ENCODE data around the gene PLA2G1B. TPM values are rescaled to one million over a fixed set of nuclear protein-coding genes. Genes with fewer than 3 reads are reported as not detected.
A peak's percentile ranks its signal among the peaks of the same experiment; 100 is the strongest.

The PLA2G1B gene
- total RNA-seq, 2 experiments from 2014 or later, result not detected

DNA sequence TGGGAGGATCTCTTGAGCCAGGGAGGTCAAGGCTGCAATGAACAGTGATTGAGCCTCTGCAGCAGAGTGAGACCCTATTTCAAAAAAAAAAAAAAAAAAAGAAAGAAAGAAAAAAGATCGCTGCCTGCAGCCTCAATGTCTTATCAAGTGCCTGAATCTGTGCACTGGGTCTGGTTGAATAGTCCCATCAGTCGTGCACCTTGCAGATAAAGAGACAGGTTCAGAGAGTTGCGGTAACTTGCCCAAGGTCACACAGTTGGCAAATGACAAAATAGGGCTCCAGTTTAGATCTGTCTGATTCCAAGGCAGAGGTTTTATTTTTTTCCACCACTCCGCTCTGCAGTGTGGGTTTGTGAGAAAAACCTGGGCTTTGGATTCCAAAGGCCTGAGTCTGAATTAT lies 649 bp upstream of the PLA2G1B start:
- ATAC-seq (ENCODE audit: low read depth), result no peak
- Mint-ChIP-seq H3K4me3 (no peak overlapping the region), H3K9me3 (no peaks in the 10 kb centered on the region), H3K27me3 (peaks cover 5% of the 10 kb centered on the region), H3K36me3 (no peaks in the 10 kb centered on the region), H3K4me1 (peaks cover 9% of the 10 kb centered on the region), H3K27ac (no peak overlapping the region)
- no peak for DNase-seq
- POLR2A ChIA-PET, result interaction anchor here (0.8 kb wide), 1 partner anchor 11 kb away, joined by 3 read pairs; no protein-coding TSS in a partner anchor

DNA sequence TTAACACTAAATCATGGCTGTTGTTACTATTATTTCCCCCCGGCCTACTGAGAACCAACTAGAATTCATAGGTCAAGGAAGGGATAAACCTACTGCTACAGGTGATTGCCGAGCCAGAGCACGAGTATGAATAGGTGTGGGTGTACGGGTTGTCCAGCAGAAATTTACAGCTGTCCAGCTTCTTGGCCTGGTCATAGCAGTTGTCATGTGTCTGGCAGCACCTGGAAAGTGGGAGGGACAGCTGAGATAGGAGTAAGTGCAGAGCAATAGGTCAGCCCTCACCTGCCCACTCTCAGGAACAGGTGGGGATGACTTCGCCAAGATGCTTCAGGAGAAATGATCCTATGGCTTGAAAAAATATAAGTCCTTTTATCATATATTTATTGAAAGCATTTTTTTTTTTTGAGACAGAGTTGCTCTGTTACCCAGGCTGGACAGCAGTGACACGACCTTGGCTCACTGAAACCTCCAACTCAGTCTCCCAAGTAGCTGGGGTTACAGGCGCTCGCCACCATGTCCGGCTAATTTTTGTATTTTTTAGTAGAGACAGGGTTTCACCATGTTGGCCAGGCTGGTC lies 2.6 kb downstream of the PLA2G1B start:
- POLR2A ChIA-PET, result interaction anchor here (0.8 kb wide), 1 partner anchor 34 kb away, joined by 4 read pairs; no protein-coding TSS in a partner anchor
- Mint-ChIP-seq H3K4me1 (peaks cover 9% of the 10 kb centered on the region), H3K36me3 (no peaks in the 10 kb centered on the region), H3K27me3 (no peaks in the 10 kb centered on the region), H3K9me3 (no peaks in the 10 kb centered on the region), H3K27ac (no peak overlapping the region), H3K4me3 (no peak overlapping the region)
- DNase-seq, result no peak
- ATAC-seq (ENCODE audit: low read depth), result no peak

DNA sequence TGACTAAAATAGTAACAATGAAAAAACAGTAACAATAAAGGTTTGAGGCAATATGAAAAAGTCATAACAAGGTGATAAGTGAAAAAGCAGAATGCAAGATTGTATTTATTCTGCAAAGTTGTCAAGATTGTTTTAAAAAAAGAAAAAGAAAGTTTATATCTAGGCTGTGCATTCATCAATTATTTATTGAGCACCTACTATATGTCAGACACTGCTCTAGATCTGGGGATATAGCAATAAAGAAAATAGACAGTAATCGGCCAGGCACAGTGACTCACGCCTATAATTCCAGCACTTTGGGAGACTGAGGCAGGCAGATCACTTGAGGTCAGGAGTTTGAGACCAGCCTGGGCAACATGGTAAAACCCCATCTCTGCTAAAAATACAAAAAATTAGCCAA lies 3.8 kb downstream of the PLA2G1B start:
- H3K4me3 Mint-ChIP-seq, result no peak overlapping the region
- H3K27me3 Mint-ChIP-seq, result no peaks in the 10 kb centered on the region
- no peak overlapping the region for H3K27ac Mint-ChIP-seq
- peaks cover 9% of the 10 kb centered on the region for H3K4me1 Mint-ChIP-seq
- H3K9me3 Mint-ChIP-seq, result no peaks in the 10 kb centered on the region
- H3K36me3 Mint-ChIP-seq, result no peaks in the 10 kb centered on the region
- ATAC-seq (ENCODE audit: low read depth) (no peak), DNase-seq (no peak)
- POLR2A ChIA-PET, result no interaction called here

DNA sequence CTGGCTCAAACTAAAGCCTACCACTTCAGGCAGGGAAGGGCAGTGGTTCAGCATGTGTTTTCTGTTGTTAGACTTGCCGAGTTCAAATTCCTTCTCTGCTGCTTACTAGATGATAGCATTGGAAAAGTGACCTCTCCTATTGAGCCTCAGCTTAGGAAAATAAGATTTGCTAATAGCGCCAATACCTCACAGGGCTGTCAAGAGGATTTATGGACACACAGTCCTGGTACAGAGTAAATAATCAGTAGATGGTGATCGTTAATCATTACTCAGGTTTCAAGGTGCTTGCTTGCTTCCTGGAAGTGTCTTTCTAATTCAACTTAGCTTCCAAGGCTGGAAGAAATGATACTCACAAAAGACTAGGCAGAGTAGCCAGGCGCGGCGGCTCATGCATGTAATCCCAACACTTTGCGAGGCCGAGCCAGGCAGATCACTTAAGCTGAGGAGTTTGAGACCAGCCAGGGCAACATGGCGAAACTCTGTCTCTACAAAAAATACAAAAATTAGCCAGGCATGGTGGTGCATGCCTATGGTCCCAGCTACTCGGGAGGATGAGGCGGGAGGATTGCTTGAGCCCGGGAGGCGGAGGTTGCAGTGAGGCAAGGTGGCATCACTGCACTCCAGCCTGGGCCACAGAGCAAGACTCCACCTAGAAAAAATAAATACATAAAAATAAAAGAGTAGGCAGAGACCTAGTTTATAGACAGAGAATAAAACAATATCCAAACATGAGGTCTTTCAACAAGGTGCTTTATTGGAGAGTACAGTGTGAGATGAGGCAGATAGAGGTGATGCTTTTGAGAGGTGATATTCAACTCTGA lies 6.0 kb downstream of the PLA2G1B start:
- POLR2A ChIA-PET, result interaction anchor here (0.7 to 1.9 kb wide), 3 partner anchors 19 to 1083 kb away, joined by 4 to 11 read pairs (median 4); partner anchors contain the start of genes RNU4-2 and SIRT4
- DNase-seq (no peak), ATAC-seq (ENCODE audit: low read depth) (no peak)
- Mint-ChIP-seq H3K27me3 (no peaks in the 10 kb centered on the region), H3K4me3 (no peak overlapping the region), H3K27ac (no peak overlapping the region), H3K4me1 (peaks cover 17% of the 10 kb centered on the region), H3K36me3 (no peaks in the 10 kb centered on the region), H3K9me3 (no peaks in the 10 kb centered on the region)

DNA sequence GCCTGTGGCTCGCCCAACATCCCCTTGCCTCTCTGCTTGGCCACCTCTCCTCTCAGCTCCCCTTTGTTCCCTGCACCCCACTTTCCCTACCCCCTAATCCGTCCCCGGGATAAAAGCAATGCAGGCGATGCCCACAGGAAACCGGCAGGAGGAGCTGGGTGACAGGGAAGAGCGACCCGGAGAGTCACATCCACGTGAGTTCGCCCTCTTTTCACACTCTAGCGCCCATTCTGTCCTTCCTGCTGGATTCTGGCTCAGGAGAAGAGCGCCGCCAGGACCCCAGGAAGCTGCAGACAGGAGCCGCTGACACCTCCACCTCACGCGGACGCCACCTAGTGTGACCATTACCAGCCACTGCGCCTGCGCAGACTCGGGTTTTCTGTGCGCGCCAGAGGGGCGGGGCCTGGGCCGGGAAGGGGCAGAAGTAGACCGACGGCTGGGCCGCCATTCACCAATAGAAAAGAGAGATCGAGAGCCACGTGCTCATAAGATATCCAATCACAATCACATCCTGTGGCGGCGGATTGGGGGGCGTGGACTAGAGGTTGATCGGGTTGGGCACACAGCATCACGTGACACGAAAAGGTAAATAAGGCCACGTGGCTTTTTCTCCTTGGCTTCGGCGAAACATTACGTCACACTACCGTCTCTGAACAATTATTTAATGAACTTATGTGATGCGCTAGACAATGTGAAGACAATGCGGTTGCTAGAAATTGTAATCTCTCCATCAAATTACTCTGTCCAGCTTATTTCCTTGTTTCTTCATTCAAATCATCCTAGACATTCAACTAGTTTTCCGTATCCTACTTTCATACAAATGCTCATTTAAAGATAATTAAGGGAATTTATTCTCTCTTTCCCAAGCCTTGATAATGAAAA lies 10.1 kb downstream of the PLA2G1B start:
- Mint-ChIP-seq H3K9me3 (no peaks in the 10 kb centered on the region), H3K4me1 (peaks cover 8% of the 10 kb centered on the region), H3K27me3 (no peaks in the 10 kb centered on the region), H3K36me3 (no peaks in the 10 kb centered on the region), H3K4me3 (peak overlapping the region; percentile 90), H3K27ac (peak overlapping the region; percentile 81)
- POLR2A ChIA-PET, result interaction anchor here (0.7 to 6.4 kb wide), 8 partner anchors 10 to 219 kb away, joined by 3 to 48 read pairs (median 4); partner anchors contain the start of genes COX6A1, PLA2G1B, RNU4-1 and RNU4-2
- DNase-seq, result peak; percentile 100
- peak; percentile 100 for ATAC-seq (ENCODE audit: low read depth)

DNA sequence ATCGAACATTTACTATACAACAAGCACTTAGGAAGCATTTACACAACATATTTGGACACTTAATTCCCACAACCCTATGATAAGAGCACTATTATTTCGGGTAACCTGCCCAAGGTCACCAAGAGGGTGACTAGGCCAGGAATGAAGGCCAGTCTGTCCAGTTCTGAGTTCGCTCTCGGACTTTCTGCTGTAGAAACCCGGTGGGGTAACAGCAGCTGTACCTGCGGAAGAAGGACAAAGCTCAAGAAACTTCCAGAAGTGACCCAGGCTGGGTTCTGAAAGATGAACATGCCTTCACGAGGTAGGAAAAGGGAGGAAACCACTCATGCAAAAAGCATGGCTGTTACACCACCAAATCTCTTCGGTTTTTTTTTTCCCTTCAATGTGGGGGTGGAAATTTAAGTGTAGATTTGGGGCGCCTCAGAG lies 10.8 kb downstream of the PLA2G1B start:
- Mint-ChIP-seq H3K36me3 (no peaks in the 10 kb centered on the region), H3K27ac (peak overlapping the region; percentile 81), H3K9me3 (no peaks in the 10 kb centered on the region), H3K4me1 (peaks cover 8% of the 10 kb centered on the region), H3K4me3 (peak overlapping the region; percentile 90), H3K27me3 (no peaks in the 10 kb centered on the region)
- no peak for DNase-seq
- no peak for ATAC-seq (ENCODE audit: low read depth)
- POLR2A ChIA-PET, result interaction anchor here (0.7 to 6.4 kb wide), 6 partner anchors 10 to 152 kb away, joined by 3 to 48 read pairs (median 6); partner anchors contain the start of genes COX6A1, RNU4-1, RNU4-2 and RPLP0

DNA sequence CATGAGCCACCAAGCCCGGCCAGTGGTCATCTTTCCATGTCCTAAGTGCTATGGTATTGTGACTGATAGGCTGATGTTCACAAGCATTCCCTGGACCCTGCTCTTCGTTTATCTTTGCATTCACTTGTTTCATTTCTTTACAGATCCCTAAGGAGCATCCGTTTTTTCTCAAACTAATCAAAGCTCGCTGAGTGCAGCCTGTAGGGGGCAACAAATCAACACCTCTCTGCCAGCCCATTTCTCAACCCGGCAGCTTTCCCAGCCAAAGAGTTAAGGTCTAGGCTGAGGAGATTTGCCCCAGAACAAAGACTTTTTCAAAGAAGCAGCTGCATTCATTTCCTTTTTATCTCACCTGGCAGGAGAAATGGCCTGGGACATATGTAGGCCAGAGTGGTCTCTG lies 13.4 kb downstream of the PLA2G1B start:
- POLR2A ChIA-PET, result interaction anchor here (1.0 to 6.4 kb wide), 2 partner anchors 22 to 113 kb away, joined by 3 to 48 read pairs; partner anchors contain the start of genes RNU4-1, RNU4-2 and RPLP0
- DNase-seq (no peak), ATAC-seq (ENCODE audit: low read depth) (no peak)
- no peaks in the 10 kb centered on the region for H3K9me3 Mint-ChIP-seq
- H3K27ac Mint-ChIP-seq, result no peak overlapping the region
- H3K27me3 Mint-ChIP-seq, result no peaks in the 10 kb centered on the region
- H3K36me3 Mint-ChIP-seq, result no peaks in the 10 kb centered on the region
- peaks cover 8% of the 10 kb centered on the region for H3K4me1 Mint-ChIP-seq
- H3K4me3 Mint-ChIP-seq, result no peak overlapping the region

DNA sequence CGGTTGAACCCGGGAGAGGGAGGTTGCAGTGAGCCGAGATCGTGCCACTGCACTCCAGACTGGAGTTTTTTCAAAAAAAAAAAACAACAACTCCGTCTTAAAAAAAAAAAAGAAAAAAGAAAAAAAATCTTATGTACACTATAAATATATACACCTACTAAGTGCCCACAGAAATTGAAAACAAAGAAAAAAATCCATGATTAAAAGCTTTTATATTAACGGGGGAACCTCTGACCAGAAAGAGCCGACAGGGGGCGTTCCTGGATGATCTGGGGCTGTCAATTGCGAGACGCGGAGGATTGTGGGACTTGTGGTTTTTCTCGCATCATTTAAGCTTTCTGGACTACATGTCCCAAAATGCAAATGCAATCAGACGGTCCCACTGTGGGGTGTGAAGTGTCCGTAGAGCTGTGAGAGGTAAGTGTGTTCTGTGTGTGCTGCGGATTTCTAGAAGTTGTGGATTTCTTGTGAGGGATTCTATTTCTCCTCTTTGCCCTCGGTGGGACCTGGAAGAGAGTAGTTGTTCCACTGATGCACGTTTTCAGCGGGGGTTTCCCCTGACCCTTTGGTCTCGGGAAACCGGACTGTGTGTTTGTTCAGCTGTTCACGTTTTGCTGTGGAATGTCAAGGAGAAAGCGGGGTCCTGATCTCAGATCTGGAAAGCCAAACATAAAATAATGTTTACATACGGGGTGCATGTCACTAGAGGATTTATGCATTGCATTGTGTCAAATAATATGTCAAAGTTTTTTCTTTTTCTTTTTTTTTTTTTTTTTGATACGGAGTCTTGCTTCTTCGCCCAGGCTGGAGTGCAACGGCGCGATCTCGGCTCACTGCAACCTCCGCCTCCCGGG lies 25.4 kb downstream of the PLA2G1B start, which contains the start of gene SIRT4:
Gene SIRT4 (plus strand): TSS at position 360 of the 854 bp plus-strand sequence. CDS start 1,241 bp downstream, outside the sequence.
- DNase-seq (peak; percentile 76), ATAC-seq (ENCODE audit: low read depth) (peak; percentile 99)
- POLR2A ChIA-PET, result interaction anchor here (0.7 to 3.4 kb wide), 10 partner anchors 10 to 412 kb away, joined by 3 to 136 read pairs (median 4); partner anchors contain the start of genes RNU4-1, RNU4-2, RPLP0 and SRSF9

DNA sequence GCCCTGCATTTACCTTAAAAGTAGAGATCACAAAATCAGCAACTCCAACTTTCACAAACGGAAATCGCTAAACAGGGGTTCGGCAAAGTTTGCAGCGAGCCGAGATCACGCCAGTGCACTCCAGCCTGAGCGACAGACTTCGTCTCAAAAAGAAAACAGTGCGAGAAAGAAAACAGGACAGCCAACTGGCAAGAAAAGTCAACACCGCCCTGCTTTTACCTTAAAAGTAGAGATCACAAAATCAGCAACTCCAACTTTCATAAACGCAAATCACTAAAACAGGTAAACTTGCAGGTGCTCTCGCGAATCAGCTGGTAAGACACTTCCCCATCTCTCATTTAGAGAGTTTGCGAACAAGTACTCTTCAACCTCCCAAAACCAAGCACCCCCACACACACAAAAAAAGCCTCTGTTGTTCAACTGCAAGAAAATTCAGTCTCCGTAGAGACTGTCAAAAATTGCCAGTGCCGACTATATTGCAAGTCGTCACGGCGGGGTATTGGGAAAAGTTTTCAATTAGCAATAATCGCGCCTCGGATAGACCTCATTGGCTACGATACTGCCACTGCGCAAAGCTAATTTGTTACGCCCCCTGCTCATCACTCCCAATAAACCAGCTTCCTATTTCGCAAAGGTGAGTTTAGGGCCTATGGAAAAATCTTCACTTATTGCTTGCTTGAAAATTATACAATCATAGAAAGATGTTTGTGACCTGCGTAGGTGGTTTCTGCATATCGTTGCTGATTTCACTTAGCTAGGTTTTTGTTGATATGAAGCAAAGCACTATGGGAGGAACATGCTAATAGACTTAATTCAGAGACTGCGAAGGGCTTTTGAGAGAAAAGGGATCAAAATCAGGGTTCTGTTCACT lies 34.7 kb downstream of the PLA2G1B start, which contains the start of gene RNU4-1:
Gene RNU4-1 (minus strand): TSS at position 577 of the 871 bp plus-strand sequence.
- no peaks in the 10 kb centered on the region for H3K36me3 Mint-ChIP-seq
- peak; percentile 62 for DNase-seq
- H3K4me1 Mint-ChIP-seq, result peaks cover 5% of the 10 kb centered on the region
- H3K4me3 Mint-ChIP-seq, result no peak within 1 kb of the TSS
- H3K27ac Mint-ChIP-seq, result no peak within 1 kb of the TSS
- peak; percentile 40 for ATAC-seq (ENCODE audit: low read depth)
- no peaks in the 10 kb centered on the region for H3K27me3 Mint-ChIP-seq
- H3K9me3 Mint-ChIP-seq, result no peaks in the 10 kb centered on the region
- POLR2A ChIA-PET, result interaction anchor here (0.6 to 4.9 kb wide), 39 partner anchors 7 to 1373 kb away, joined by 3 to 199 read pairs (median 6); partner anchors contain the start of genes BICDL1, COQ5, MLEC and POP5

More for the DNA sequence above, 25.4 kb downstream of the PLA2G1B start, which contains the start of gene SIRT4:
- Mint-ChIP-seq H3K36me3 (no peaks in the 10 kb centered on the region), H3K9me3 (no peaks in the 10 kb centered on the region), H3K27ac (peak within 1 kb of the TSS; percentile 92), H3K27me3 (no peaks in the 10 kb centered on the region), H3K4me1 (peaks cover 4% of the 10 kb centered on the region), H3K4me3 (peak within 1 kb of the TSS; percentile 95)

DNA sequence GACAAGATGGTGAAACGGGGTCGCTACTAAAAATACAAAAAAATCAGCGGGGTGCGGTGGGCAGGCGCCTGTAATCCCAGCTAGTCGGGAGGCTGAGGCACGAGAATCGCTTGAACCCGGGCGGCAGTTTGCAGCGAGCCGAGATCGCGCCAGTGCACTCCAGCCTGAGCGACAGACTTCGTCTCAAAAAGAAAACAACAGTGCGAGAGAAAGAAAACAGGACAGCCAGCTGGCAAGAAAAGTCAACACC lies 35.2 kb downstream of the PLA2G1B start:
- ATAC-seq (ENCODE audit: low read depth) (peak; percentile 2), DNase-seq (no peak)
- no peaks in the 10 kb centered on the region for H3K27me3 Mint-ChIP-seq
- no peaks in the 10 kb centered on the region for H3K9me3 Mint-ChIP-seq
- peaks cover 5% of the 10 kb centered on the region for H3K4me1 Mint-ChIP-seq
- H3K36me3 Mint-ChIP-seq, result no peaks in the 10 kb centered on the region
- H3K4me3 Mint-ChIP-seq, result no peak overlapping the region
- POLR2A ChIA-PET, result interaction anchor here (1.0 to 4.9 kb wide), 33 partner anchors 8 to 1287 kb away, joined by 3 to 199 read pairs (median 11); partner anchors contain the start of genes BICDL1, CIT, COQ5 and MLEC
- no peak overlapping the region for H3K27ac Mint-ChIP-seq

DNA sequence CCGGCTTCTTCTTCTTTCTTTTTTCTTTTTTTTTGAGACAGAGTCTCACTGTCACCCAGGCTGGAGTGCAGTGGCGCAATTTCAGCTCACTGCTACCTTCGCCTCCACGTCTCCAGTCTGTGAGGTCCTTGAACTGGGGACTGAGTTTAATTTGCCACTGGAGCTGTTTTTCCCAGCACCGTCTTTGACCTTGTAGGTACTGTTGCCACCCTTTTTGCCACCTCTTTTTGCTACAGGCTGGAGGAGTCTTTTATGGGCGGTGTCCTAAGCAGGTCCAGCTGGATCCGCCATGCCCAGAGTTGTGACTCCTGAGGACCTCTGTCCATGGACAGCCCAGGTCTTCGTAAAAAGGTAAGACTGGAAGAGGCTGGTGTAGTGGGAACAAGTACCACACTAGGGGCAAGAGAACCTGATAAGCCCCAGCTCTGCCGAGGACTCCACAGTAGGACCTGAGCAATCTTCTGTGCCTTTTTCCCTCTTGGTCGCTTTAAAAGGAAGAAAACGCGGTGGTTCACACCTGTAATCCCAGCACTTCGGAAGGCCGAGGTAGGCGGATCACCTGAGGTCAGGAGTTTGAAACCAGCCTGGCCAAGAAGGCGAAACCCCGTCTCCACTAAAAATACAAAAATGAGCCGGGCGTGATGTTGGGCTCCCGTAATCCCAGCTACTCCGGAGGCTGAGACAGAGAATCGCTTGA lies 36.8 kb downstream of the PLA2G1B start:
- H3K27me3 Mint-ChIP-seq, result peaks cover 3% of the 10 kb centered on the region
- H3K36me3 Mint-ChIP-seq, result no peaks in the 10 kb centered on the region
- H3K4me1 Mint-ChIP-seq, result peaks cover 5% of the 10 kb centered on the region
- no peak overlapping the region for H3K27ac Mint-ChIP-seq
- POLR2A ChIA-PET, result interaction anchor here (0.5 to 4.9 kb wide), 59 partner anchors 8 to 1378 kb away, joined by 3 to 199 read pairs (median 6); partner anchors contain the start of genes BICDL1, COQ5, COX6A1 and PXN
- peak; percentile 50 for DNase-seq
- no peaks in the 10 kb centered on the region for H3K9me3 Mint-ChIP-seq
- peak overlapping the region; percentile 39 for H3K4me3 Mint-ChIP-seq
- ATAC-seq (ENCODE audit: low read depth), result no peak
